Kidney epithelial cell (primary cell): Measurements from ENCODE around the gene DES. TPM values are rescaled to one million over a fixed set of nuclear protein-coding genes. Genes with fewer than 3 reads are reported as not detected.

Experiments used
- DNase-seq: peaks from one replicate; pipeline ENCODE4 v3.0.0-alpha.2; 2010; ENCODE audit warnings: low read depth
- H3K27me3 ChIP-seq: 2 replicates; pipeline ENCODE4 v1.6.0; 2011; ENCODE audit warnings: low read length; ENCODE audit not compliant: control insufficient read depth, insufficient read depth
- H3K36me3 ChIP-seq: 2 replicates; pipeline ENCODE4 v1.5.1; 2011; ENCODE audit warnings: low read length; ENCODE audit not compliant: control insufficient read depth, insufficient read depth
- H3K4me3 ChIP-seq: 2 replicates; pipeline ENCODE4 v1.5.1; 2011; ENCODE audit warnings: low read depth, mild to moderate bottlenecking, control low read depth, low read length
- total RNA-seq: library from RNA; depleted of rRNA; stranded (reverse); fragments of >200 nt; gene quantifications from 2 replicates; pipeline ENCODE4 v1.2.3, GENCODE V29; 2015
- TF ChIP-seq, protein P1 (sequence below): IDR thresholded peaks from 2 replicates; pipeline ENCODE4 v1.5.1; 2011; ENCODE audit warnings: mild to moderate bottlenecking, moderate library complexity, low read length, control low read depth, inconsistent platforms; ENCODE audit not compliant: insufficient read depth, poor library complexity, severe bottlenecking

DES gene
- total RNA-seq, 1 donor from 2014 or later, result 0.79 TPM

DNA sequence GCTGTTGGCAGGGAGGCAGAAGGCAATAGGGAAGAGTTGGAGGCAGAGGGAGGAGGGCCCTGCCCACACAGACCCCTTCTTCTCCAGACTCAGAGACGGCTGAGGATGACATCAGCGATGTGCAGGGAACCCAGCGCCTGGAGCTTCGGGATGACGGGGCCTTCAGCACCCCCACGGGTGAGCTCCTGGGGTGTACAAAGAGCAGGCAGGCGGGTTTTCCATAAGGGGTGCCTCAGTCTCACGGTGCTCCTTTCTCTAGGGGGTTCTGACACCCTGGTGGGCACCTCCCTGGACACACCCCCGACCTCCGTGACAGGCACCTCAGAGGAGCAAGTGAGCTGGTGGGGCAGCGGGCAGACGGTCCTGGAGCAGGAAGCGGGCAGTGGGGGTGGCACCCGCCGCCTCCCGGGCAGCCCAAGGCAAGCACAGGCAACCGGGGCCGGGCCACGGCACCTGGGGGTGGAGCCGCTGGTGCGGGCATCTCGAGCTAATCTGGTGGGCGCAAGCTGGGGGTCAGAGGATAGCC is 26.5 kb downstream of the DES start:
- Histone ChIP-seq H3K36me3 (peaks cover under 1% of the 10 kb centered on the region), H3K27me3 (peaks cover 16% of the 10 kb centered on the region), H3K4me3 (no peak overlapping the region)
- TF ChIP-seq, protein P1, sequence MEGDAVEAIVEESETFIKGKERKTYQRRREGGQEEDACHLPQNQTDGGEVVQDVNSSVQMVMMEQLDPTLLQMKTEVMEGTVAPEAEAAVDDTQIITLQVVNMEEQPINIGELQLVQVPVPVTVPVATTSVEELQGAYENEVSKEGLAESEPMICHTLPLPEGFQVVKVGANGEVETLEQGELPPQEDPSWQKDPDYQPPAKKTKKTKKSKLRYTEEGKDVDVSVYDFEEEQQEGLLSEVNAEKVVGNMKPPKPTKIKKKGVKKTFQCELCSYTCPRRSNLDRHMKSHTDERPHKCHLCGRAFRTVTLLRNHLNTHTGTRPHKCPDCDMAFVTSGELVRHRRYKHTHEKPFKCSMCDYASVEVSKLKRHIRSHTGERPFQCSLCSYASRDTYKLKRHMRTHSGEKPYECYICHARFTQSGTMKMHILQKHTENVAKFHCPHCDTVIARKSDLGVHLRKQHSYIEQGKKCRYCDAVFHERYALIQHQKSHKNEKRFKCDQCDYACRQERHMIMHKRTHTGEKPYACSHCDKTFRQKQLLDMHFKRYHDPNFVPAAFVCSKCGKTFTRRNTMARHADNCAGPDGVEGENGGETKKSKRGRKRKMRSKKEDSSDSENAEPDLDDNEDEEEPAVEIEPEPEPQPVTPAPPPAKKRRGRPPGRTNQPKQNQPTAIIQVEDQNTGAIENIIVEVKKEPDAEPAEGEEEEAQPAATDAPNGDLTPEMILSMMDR, result no peak
- DNase-seq, result no peak

DNA sequence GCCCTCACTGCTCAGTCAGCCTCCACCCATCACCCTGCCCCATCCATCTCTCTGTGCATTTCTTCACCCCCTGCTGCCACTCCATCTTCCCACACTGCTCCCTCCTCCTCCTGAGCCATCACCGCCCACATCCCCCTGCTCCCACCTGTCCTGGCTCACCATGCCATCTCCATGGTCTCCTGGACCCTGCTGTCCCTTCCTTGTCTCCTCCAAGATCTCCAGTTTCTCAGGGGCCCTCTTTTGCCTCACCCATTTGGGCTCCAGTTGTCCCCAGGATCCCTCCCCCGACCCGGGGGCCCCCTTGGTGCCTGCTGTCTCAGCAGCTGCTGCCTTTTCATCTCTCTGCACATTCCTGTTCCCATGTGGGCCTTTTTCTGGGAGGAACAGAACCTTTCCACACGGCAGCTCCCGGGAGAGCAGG is 27.1 kb downstream of the DES start:
- TF ChIP-seq, protein P1, result no peak
- no peak overlapping the region for H3K4me3 ChIP-seq
- no peak for DNase-seq
- H3K27me3 ChIP-seq, result peaks cover 16% of the 10 kb centered on the region
- H3K36me3 ChIP-seq, result peaks cover 1% of the 10 kb centered on the region

DNA sequence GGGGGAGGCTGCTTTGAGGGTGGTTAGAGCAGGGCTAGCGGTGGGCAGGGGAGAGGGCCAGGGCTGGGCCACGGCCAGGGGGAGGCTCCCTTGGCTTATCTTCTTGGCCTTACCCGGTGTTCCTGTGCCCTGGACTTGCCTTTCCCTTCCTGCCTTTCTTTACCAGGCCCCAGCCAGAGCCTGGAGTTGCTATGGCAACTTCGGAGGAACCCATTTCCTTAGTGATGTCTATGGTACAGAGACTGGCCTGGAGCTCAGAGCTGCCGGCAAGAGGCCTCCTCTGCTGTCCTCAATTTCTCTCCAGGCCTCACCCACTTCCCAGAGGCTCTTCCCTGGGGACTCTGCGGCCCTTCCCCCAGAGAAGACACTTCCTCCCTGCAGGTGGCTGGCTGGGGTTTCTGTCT is 27.9 kb downstream of the DES start:
- TF ChIP-seq, protein P1, result no peak
- no peak for DNase-seq
- no peak overlapping the region for H3K4me3 ChIP-seq
- peaks cover 16% of the 10 kb centered on the region for H3K27me3 ChIP-seq
- H3K36me3 ChIP-seq, result peaks cover 1% of the 10 kb centered on the region

DNA sequence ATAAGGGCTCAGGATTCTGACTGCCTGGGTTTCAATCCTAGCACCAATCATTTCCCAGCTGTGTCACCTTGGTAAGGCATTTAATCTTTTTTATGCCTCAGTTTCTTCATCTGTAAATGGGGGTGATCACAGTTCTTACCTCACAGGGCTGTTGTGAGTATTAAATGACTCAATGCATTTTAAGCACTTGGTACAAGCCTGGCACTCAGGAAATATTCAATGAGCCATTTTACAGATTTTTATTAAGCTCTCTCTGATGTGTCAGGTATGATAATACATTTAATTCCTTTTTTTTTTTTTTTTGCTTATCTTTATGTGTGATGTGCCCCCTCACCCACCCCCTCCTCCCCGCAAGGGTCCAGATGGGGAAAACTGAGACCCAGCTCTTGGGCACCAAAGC is 28.5 kb downstream of the DES start:
- H3K27me3 ChIP-seq, result peaks cover 16% of the 10 kb centered on the region
- H3K4me3 ChIP-seq, result no peak overlapping the region
- peaks cover 1% of the 10 kb centered on the region for H3K36me3 ChIP-seq
- DNase-seq, result no peak
- TF ChIP-seq, protein P1, result no peak

DNA sequence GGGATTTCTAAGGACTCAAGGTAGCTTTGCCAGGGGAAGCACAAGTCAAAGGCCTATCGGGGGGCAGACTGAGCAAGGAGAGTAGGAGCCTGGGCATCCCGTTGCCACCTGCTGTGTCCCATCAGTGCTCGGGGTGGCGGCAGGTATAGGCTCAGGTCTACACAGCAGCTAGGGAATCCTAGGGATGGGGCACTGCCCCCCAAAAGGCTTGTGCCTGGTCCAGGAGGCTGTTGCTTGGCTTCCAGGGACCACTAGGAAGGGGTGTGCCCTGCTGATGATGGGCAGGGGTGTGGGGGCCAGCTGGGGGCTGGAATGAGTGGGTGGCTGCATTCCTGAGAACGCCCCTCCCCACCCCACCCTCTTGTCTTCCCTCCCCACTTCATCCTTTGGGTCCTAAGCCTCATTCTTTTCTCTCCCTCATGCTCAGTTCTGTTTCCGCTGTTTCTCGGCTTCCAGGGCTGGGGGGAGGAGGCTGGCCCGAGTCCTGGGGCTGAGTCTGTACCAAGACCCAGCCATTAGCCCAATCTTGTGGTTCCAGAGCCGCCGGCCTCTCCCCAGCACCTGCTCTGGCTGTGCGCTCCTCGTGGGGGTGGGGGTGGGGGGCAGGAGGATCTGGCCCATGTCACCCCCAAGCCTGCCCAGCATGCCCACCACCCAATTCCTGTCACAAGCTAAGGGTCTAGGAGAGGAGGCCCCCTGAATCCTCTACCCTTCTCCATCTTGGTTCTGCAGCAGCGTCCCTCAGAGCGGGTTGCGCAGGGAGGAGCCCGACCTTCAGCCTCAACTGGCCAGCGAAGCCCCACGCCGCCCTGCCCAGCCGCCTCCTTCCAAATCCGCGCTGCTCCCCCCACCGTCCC is 29.3 kb downstream of the DES start:
- DNase-seq, result no peak
- H3K36me3 ChIP-seq, result peaks cover 1% of the 10 kb centered on the region
- H3K4me3 ChIP-seq, result no peak overlapping the region
- H3K27me3 ChIP-seq, result peaks cover 16% of the 10 kb centered on the region
- TF ChIP-seq, protein P1, result no peak
